Fibroblast of mammary gland (primary cell): ENCODE measurements around the gene CCNB3.

Source experiments
- DNase-seq: peaks from one replicate; pipeline ENCODE4 v3.0.0-alpha.2; 2010; ENCODE audit warnings: low read depth
- H3K4me3 ChIP-seq: 2 replicates; pipeline ENCODE4 v1.5.1; 2011; ENCODE audit warnings: low read depth, mild to moderate bottlenecking, low read length, moderate library complexity; ENCODE audit not compliant: control insufficient read depth
- CTCF ChIP-seq: conservative IDR thresholded peaks from 2 replicates; pipeline ENCODE4 v1.5.1; 2011; ENCODE audit warnings: low read depth, low read length, inconsistent platforms; ENCODE audit not compliant: control insufficient read depth, insufficient read depth

Gene CCNB3

GRCh38 chrX:50168241-50168687 lies 36.3 kb upstream of the CCNB3 start:
- TF ChIP-seq CTCF: no peak
- peak; percentile 34 for DNase-seq

DNA sequence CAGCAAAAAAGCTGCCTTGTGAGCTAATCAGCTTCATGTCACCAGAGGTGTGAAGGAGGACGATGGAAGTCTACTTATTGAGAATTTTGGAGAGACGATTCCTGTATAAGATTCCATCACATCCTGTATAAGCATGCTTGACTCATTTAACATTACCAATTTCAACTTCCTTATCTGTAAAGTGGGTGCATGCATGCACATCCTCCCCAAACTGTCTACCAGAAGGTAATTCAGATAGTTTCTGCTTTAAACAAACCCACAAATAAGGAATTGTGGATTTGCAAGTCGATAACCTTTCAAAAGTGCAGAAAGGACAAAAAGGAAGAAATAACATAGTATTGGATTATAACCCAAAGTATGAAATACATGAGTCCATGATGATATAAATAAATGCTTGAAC lies 34.8 kb upstream of the CCNB3 start:
- H3K4me3 ChIP-seq: no peak overlapping the region

More at GRCh38 chrX:50168241-50168687, 36.3 kb upstream of the CCNB3 start:
- no peak overlapping the region for H3K4me3 ChIP-seq

DNA sequence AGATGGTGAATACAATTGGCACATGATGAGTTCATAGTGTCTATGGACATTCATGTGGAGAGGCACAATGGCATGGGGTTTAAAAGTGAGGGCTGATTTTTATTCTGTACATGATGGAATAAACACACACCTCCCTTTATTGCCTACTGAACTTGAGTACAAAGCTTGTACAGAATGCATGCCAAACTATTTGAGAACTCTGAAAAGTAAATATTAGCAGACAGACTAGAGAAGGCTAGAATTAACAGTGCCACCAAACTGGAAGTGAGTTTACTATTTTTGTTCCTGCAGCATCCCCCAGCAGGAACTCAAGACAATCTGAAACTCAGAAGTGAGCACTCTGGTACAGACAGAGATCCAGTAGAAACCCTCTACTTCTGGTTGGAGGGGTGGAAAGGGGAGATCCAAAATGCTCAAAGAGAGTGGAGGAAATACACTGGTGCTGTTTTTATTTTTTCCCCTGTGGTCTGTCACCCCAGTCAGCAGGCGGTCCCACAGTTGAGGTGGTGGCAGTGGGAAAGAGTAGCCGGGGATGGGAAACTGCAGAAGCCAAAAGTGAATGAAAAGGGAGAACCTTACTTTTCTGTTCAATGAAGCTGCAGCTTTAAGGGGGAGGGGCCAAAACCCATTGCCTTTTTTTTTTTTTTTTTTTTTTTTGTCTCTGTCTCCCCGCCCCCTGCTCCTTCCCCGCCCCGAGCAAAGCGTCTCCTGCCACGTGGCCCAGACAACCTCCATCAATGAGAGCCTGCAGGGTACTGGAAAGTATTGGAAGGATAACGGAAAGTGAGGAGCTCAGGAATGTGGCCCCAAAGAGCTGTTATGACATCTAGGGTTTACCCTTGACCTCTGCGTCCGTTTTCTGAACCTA lies 24.3 kb upstream of the CCNB3 start:
- no peak for TF ChIP-seq CTCF
- DNase-seq: no peak
- H3K4me3 ChIP-seq: no peak overlapping the region

More for the DNA sequence above, 34.8 kb upstream of the CCNB3 start:
- DNase-seq: no peak
- TF ChIP-seq CTCF: no peak

DNA sequence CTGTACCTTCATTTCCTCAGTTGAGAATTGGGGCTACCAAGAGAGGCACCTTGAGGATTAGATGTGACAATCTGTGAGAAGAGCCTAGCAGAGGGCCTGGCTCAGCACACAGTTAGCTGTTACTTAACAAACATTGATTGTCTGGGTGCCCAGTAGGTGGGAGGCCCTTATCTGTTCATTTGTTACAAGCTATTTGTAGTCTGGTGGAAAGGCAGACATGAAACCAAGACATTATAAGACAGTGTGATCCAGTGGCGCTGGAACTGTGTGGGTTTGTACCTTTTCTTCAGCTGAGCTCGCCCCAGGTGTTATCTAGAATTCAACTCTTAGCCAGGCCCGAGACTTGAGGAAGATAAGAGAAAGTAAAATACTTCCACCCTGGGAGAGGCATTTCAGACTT lies 20.7 kb upstream of the CCNB3 start:
- no peak for TF ChIP-seq CTCF
- no peak for DNase-seq
- H3K4me3 ChIP-seq: no peak overlapping the region

DNA sequence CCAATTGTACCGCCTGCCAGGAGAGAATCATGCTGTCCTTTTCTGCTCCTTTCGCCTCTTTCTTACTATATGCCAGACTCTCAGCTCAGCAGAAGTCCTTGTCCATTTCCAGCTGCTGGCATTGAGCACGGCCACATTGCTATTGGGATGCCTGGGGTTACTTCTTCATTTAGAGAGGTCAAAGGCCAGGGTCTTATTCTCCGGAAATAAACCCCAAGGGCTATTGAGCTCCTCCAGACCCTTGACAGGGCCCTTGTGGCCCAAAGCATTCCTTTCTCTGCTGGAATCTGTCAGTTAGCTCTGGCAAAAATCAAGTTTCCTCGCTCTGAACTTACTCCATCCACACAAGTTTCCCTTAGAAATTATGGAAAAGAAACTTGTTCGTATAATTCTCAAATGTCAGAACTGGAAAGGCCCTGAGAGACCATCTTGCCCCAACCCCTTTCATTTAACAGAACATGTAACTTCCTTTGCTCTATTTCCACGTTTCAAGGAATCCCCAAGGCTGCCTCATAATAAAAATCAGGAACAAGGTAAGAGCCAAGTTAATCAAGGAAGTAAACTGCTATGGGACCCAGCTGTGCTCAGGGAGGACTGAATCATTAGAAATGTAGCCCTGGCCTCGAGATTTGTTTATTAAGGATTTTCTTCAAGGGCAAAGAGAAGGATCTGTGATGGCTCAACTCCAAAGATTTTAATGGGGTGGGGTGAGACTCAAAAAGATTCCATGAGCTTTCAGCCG lies 15.5 kb upstream of the CCNB3 start:
- no peak for TF ChIP-seq CTCF

GRCh38 chrX:50198348-50198747 lies 6.2 kb upstream of the CCNB3 start:
- no peak for DNase-seq
- no peak for TF ChIP-seq CTCF
- no peak overlapping the region for H3K4me3 ChIP-seq

More for the DNA sequence above, 15.5 kb upstream of the CCNB3 start:
- H3K4me3 ChIP-seq: no peak overlapping the region
- DNase-seq: no peak
